Urinary bladder (tissue), 2 donors: ENCODE results near the gene ZFPM1. TPM values are rescaled to one million over a fixed set of nuclear protein-coding genes. Genes with fewer than 3 reads are reported as not detected.

ENCODE experiments used
- polyA plus RNA-seq: library from polyadenylated mRNA; stranded (reverse); fragments of 200-250 nt; gene quantifications from one replicate; pipeline ENCODE4 v1.2.3, GENCODE V29; 2013
- small RNA-seq: library from RNA; depleted of rRNA; stranded (forward); fragments of <200 nt; gene quantifications from one replicate; pipeline ENCODE3, GENCODE V24; 2014
- total RNA-seq: library from RNA; depleted of rRNA; stranded (reverse); fragments of >200 nt; gene quantifications from one replicate; pipeline ENCODE4 v1.2.3, GENCODE V29; 2014
- donor health status: healthy.

The ZFPM1 gene
- total and polyA plus RNA-seq, 2 donors: 2.1 to 2.7 TPM

Small RNAs within 50 kb of the gene (small RNA-seq; reads per million reads assigned to genes)
- not detected for gene MIR5189

Other genes with a start within 250 kb of the ZFPM1 start
- gene ZNF469, start 70.3 kb upstream of the ZFPM1 start, total RNA-seq: 9.5 TPM
- gene ZNF469, start 70.3 kb upstream of the ZFPM1 start, polyA plus RNA-seq: 1.3 TPM
- gene ZC3H18, start 117.1 kb downstream of the ZFPM1 start, total RNA-seq: 13.9 TPM
- gene ZC3H18, start 117.1 kb downstream of the ZFPM1 start, polyA plus RNA-seq: 29.5 TPM
- not detected for gene IL17C, start 185.3 kb downstream of the ZFPM1 start, total RNA-seq
- gene IL17C, start 185.3 kb downstream of the ZFPM1 start, polyA plus RNA-seq: 0.13 TPM
- 90.4 TPM for gene CYBA, start 197.8 kb downstream of the ZFPM1 start, total RNA-seq
- 145 TPM for gene CYBA, start 197.8 kb downstream of the ZFPM1 start, polyA plus RNA-seq
- 14.8 TPM for gene MVD, start 209.8 kb downstream of the ZFPM1 start, total RNA-seq
- 35.7 TPM for gene MVD, start 209.8 kb downstream of the ZFPM1 start, polyA plus RNA-seq
- not detected for gene SNAI3, start 233.2 kb downstream of the ZFPM1 start, total RNA-seq
- gene SNAI3, start 233.2 kb downstream of the ZFPM1 start, polyA plus RNA-seq: 0.82 TPM